HepG2 (cell line): ENCODE results near the gene ZFP36L2. TPM values are rescaled to one million over a fixed set of nuclear protein-coding genes. Genes with fewer than 3 reads are reported as not detected.

Experiments used
- ATAC-seq: fragments of 200-7000 bp; cut with Tn5 transposase; 3 replicates; pipeline ENCODE4 v1.9.1; 2020; ENCODE audit warnings: mild to moderate bottlenecking, moderate library complexity
- BruUV-seq: library from RNA; stranded (reverse); fragments of 400-500 nt; replicated peaks from 2 replicates; lab custom pipeline; 2021; lab: Mats Ljungman, UMichigan
- CTCF ChIA-PET: fragments of 300-600 bp; formaldehyde crosslinking; extraction: SDS; loops from one replicate; lab custom pipeline; 2021; ENCODE audit warnings: low total read pairs, inconsistent platforms, low intra/inter-chr PET ratio; lab: Yijun Ruan, JAX
- POLR2A ChIA-PET: fragments of 350-600 bp; sonication (Branson Sonifier 250); formaldehyde crosslinking; loops from one replicate; lab custom pipeline; 2020; ENCODE audit warnings: antibody characterized with exemption, inconsistent platforms; lab: Yijun Ruan, JAX
- DNase-seq: peaks from one replicate; pipeline ENCODE4 v3.0.0-alpha.2; 2015; ENCODE audit warnings: low spot score
- FAIRE-seq: peaks from 3 replicates; lab custom pipeline; 2011; peaks lifted over from hg19 to GRCh38; lab: Jason Lieb, UNC
- H2AFZ ChIP-seq: one replicate; pipeline ENCODE4 v1.6.1; 2011; ENCODE audit warnings: low read length, inconsistent platforms
- H3K27ac ChIP-seq: fragments of 300-600 bp; 3 replicates; pipeline ENCODE4 v1.8.0; 2011; ENCODE audit warnings: mixed run types, mild to moderate bottlenecking, mixed read lengths, low read length, inconsistent platforms; ENCODE audit not compliant: insufficient read depth; ENCODE audit errors: extremely low read length
- H3K27me3 ChIP-seq, 2 experiments: fragments of 200-600 bp in 1 of 2; 2 replicates in 1 of 2; 3 replicates in 1 of 2; pipeline versions ENCODE4 v1.6.0 to v1.8.0; 2011; ENCODE audit warnings: low read length in 2 of 2, mild to moderate bottlenecking in 2 of 2, moderate library complexity in 2 of 2, inconsistent platforms in 1 of 2; ENCODE audit not compliant: insufficient read depth in 2 of 2, control insufficient read depth in 1 of 2
- H3K36me3 ChIP-seq, 2 experiments: fragments of 200-600 bp in 1 of 2; replicated peaks in 1 of 2; 2 replicates in 1 of 2; 3 replicates in 1 of 2; pipeline versions ENCODE4 v1.5.1 to v1.8.0; 2011; ENCODE audit warnings: low read length in 2 of 2, inconsistent platforms in 1 of 2; ENCODE audit not compliant: insufficient read depth in 2 of 2, control insufficient read depth in 1 of 2
- H3K4me1 ChIP-seq: 2 replicates; pipeline ENCODE4 v1.5.1; 2012; ENCODE audit warnings: low read length, inconsistent platforms; ENCODE audit not compliant: insufficient read depth
- H3K4me2 ChIP-seq: 2 replicates; pipeline ENCODE4 v1.6.0; 2011; ENCODE audit warnings: low read depth, low read length, inconsistent platforms
- H3K4me3 ChIP-seq, 3 experiments: fragments of 200-600 bp in 1 of 3; sonication (generic), shearing (Covaris generic) in 1 of 3; replicated peaks in 1 of 3; 2 replicates each; pipeline ENCODE4 v1.5.1; 2011 to 2016; ENCODE audit warnings: low read length in 3 of 3, inconsistent platforms in 2 of 3, low read depth in 2 of 3, mild to moderate bottlenecking in 2 of 3, control low read depth in 1 of 3, mixed read lengths in 1 of 3; ENCODE audit not compliant: insufficient read depth in 1 of 3
- H3K79me2 ChIP-seq: one replicate; pipeline ENCODE4 v1.6.1; 2011; ENCODE audit warnings: low read length, inconsistent platforms; ENCODE audit not compliant: insufficient read depth
- H3K9ac ChIP-seq: 2 replicates; pipeline ENCODE4 v1.6.0; 2011; ENCODE audit warnings: mild to moderate bottlenecking, low read depth, low read length, inconsistent platforms; ENCODE audit not compliant: insufficient read depth
- H3K9me3 ChIP-seq: 2 replicates; pipeline ENCODE4 v1.5.1; 2012; ENCODE audit warnings: mild to moderate bottlenecking, low read length
- H4K20me1 ChIP-seq: 2 replicates; pipeline ENCODE4 v1.6.0; 2011; ENCODE audit warnings: inconsistent platforms, mild to moderate bottlenecking, low read length, moderate library complexity; ENCODE audit not compliant: insufficient read depth
- ATF2 ChIP-seq: sonication (generic); formaldehyde crosslinking; IDR thresholded peaks from 2 replicates; pipeline ENCODE4 v1.4.0; 2020; ENCODE audit warnings: missing genetic modification reagents
- BRD4 ChIP-seq: sonication (generic); formaldehyde crosslinking; IDR thresholded peaks from 2 replicates; pipeline ENCODE4 v1.4.0; 2020; ENCODE audit warnings: missing genetic modification reagents
- E2F1 ChIP-seq: sonication (generic); formaldehyde crosslinking; IDR thresholded peaks from 2 replicates; pipeline ENCODE4 v1.5.0; 2020; ENCODE audit warnings: missing genetic modification reagents
- ERF ChIP-seq: IDR thresholded peaks from 2 replicates; pipeline ENCODE4 v1.6.1; 2018; ENCODE audit warnings: missing biosample characterization, missing genetic modification reagents
- FOXC1 ChIP-seq: sonication (generic); formaldehyde crosslinking; IDR thresholded peaks from 2 replicates; pipeline ENCODE4 v1.8.0; 2022; ENCODE audit warnings: mild to moderate bottlenecking, missing genetic modification reagents, borderline replicate concordance
- MTERF4 ChIP-seq: sonication (generic); formaldehyde crosslinking; IDR thresholded peaks from 2 replicates; pipeline ENCODE4 v1.8.0; 2023; ENCODE audit warnings: mild to moderate bottlenecking, missing genetic modification reagents
- NAIF1 ChIP-seq: sonication (generic); formaldehyde crosslinking; IDR thresholded peaks from 2 replicates; pipeline ENCODE4 v1.5.0; 2020; ENCODE audit warnings: mild to moderate bottlenecking, missing genetic modification reagents, borderline replicate concordance
- NFE2 ChIP-seq: sonication (generic); formaldehyde crosslinking; IDR thresholded peaks from 2 replicates; pipeline ENCODE4 v1.4.0; 2020; ENCODE audit warnings: missing genetic modification reagents
- PLRG1 ChIP-seq: fragments of 450-650 bp; conservative IDR thresholded peaks from 2 replicates; pipeline ENCODE4 v1.6.1; 2016
- RBM22 ChIP-seq: fragments of 200-400 bp; formaldehyde crosslinking; optimal IDR thresholded peaks from 2 replicates; pipeline ENCODE3; 2017; ENCODE audit warnings: mild to moderate bottlenecking, low read length, moderate library complexity
- ZBTB42 ChIP-seq: sonication (generic); formaldehyde crosslinking; IDR thresholded peaks from 2 replicates; pipeline ENCODE4 v1.5.0; 2020; ENCODE audit warnings: mild to moderate bottlenecking, missing genetic modification reagents
- ZNF264 ChIP-seq: sonication (generic); formaldehyde crosslinking; IDR thresholded peaks from 2 replicates; pipeline ENCODE4 v1.4.0; 2020; ENCODE audit warnings: missing genetic modification reagents
- ZNF280D ChIP-seq: sonication (generic); formaldehyde crosslinking; IDR thresholded peaks from 2 replicates; pipeline ENCODE4 v1.5.1; 2020; ENCODE audit warnings: mild to moderate bottlenecking, missing genetic modification reagents
- ZNF670 ChIP-seq: sonication (generic); formaldehyde crosslinking; IDR thresholded peaks from 2 replicates; pipeline ENCODE4 v1.8.0; 2022; ENCODE audit warnings: mild to moderate bottlenecking, missing genetic modification reagents, borderline replicate concordance
- ZNF773 ChIP-seq: sonication (generic); formaldehyde crosslinking; IDR thresholded peaks from 2 replicates; pipeline ENCODE4 v1.4.0; 2020; ENCODE audit warnings: missing genetic modification reagents, borderline replicate concordance
- WGBS: methylation state at CpG from one replicate; pipeline ENCODE4 v1.1.6; 2017; ENCODE audit warnings: low lambda C conversion rate; 5-methylcytosine and 5-hydroxymethylcytosine counted together
- in situ Hi-C: cut with HindIII; loops from 2 replicates; pipeline ENCODE4 v1.10.0; 2017; ENCODE audit warnings: low pct_unique_long_range_greater_than_20kb; ENCODE audit not compliant: extremely low pct_ligation_motif_present
- intact Hi-C: fragments of 100-400 bp; cut with micrococcal nuclease; formaldehyde crosslinking; loops from one replicate; pipeline ENCODE4 v1.10.0; 2022; ENCODE audit not compliant: unreplicated experiment
- polyA plus RNA-seq, 8 experiments: library from polyadenylated mRNA; depleted of rRNA in 3 of 8; stranded (reverse) in 7 of 8; unstranded in 1 of 8; fragments of >200 nt; fragmentation: Illumina TruSeq in 4 of 8; extraction: Trizol in 4 of 8; gene quantifications; 2 replicates each; pipeline versions ENCODE4 v1.2.1 to v1.2.3, GENCODE V29; 2011 to 2016; ENCODE audit warnings: low read depth in 4 of 8, missing spikeins in 1 of 8, mixed read lengths in 1 of 8; ENCODE audit not compliant: insufficient read depth in 1 of 8
- total RNA-seq, 5 experiments: library from RNA; depleted of rRNA; stranded (reverse); fragments of >200 nt; fragmentation: Illumina TruSeq; extraction: Trizol; gene quantifications; 2 replicates each; pipeline ENCODE4 v1.2.3, GENCODE V29; 2016; ENCODE audit warnings: low read depth in 1 of 5

Gene ZFP36L2
- total and polyA plus RNA-seq, 2 of the 13 experiments (the other 11 are each of a cell fraction or from before 2014, with no cell fraction given), result 11.2 to 21.8 TPM

- peak overlapping the region; percentile 84 for H3K9ac ChIP-seq
- H3K4me3 ChIP-seq, result peak overlapping the region; percentile 49 to 76 (median 64)
- DNase-seq (peak; percentile 98), ATAC-seq (peak; percentile 87), FAIRE-seq (peak; percentile 97)
- POLR2A ChIA-PET, result interaction anchor here (0.8 to 10.9 kb wide), 16 partner anchors 9 to 268 kb away, joined by 3 to 324 read pairs (median 12); partner anchors contain the start of gene ZFP36L2
- H3K27ac ChIP-seq, result peak overlapping the region; percentile 95
- peaks cover 96% of the 10 kb centered on the region for H3K4me1 ChIP-seq
- no peaks in the 10 kb centered on the region for H3K27me3 ChIP-seq
- in situ Hi-C loops (no loop called here), intact Hi-C loops (loop anchor here (1.0 to 2.0 kb wide), 4 partner anchors 10 to 220 kb away; no protein-coding TSS in a partner anchor)
- H3K79me2 ChIP-seq, result no peaks in the 10 kb centered on the region
- H3K9me3 ChIP-seq, result no peaks in the 10 kb centered on the region
- H4K20me1 ChIP-seq, result no peaks in the 10 kb centered on the region
- H2AFZ ChIP-seq, result no peak overlapping the region
- BruUV-seq, result TSS peak; percentile 90
- H3K36me3 ChIP-seq, result no peaks in the 10 kb centered on the region
- CTCF ChIA-PET, result no interaction called here
- WGBS, result 1% methylated on average over 13 of the region's 13 CpGs
- H3K4me2 ChIP-seq, result peak overlapping the region; percentile 97
- TF ChIP-seq ZNF264 (CRISPR knock-in tag) (peak; percentile 99), ZNF773 (CRISPR knock-in tag) (no peak), NFE2 (no peak), ZBTB42 (CRISPR knock-in tag) (no peak), RBM22 (peak; percentile 31), NAIF1 (peak; percentile 50; the same call in 1 of the 2 replicates), E2F1 (no peak; the same call in 1 of the 2 replicates), ZNF670 (peak; percentile 78; the same call in 1 of the 2 replicates), MTERF4 (CRISPR knock-in tag) (no peak), BRD4 (no peak; the same call in 1 of the 2 replicates), FOXC1 (CRISPR knock-in tag) (no peak; the same call in none of the 2 replicates), ZNF280D (peak; percentile 88), ATF2 (CRISPR knock-in tag) (peak; percentile 82; the same call in 1 of the 2 replicates), PLRG1 (no peak), ERF (CRISPR knock-in tag) (peak; percentile 91; the same call in 1 of the 2 replicates)
These were observed 32.1 kb downstream of the ZFP36L2 start for GRCh38 chr2:43194121-43194869.
